Mononuclear cell (primary cell): ENCODE data around the gene NHERF2. TPM values are rescaled to one million over a fixed set of nuclear protein-coding genes. Genes with fewer than 3 reads are reported as not detected.

ENCODE experiments used
- H3K27me3 ChIP-seq: 2 replicates; pipeline ENCODE4 v1.6.0; 2011; ENCODE audit warnings: low read length, control low read depth; ENCODE audit not compliant: insufficient read depth
- H3K4me1 ChIP-seq: 2 replicates; pipeline ENCODE4 v1.5.1; 2011; ENCODE audit warnings: mild to moderate bottlenecking, low read length, control low read depth; ENCODE audit not compliant: insufficient read depth
- H3K4me3 ChIP-seq: 2 replicates; pipeline ENCODE4 v1.5.1; 2011; ENCODE audit warnings: mild to moderate bottlenecking, low read length, moderate library complexity
- H3K9me3 ChIP-seq: 2 replicates; pipeline ENCODE4 v1.5.1; 2011; ENCODE audit warnings: low read depth, mild to moderate bottlenecking, control low read depth, low read length
- total RNA-seq: library from RNA; depleted of rRNA; stranded (reverse); fragments of >200 nt; gene quantifications from one replicate; pipeline ENCODE4 v1.2.3, GENCODE V29; 2012

Gene NHERF2
- total RNA-seq, 1 donor, result 0.84 TPM

DNA sequence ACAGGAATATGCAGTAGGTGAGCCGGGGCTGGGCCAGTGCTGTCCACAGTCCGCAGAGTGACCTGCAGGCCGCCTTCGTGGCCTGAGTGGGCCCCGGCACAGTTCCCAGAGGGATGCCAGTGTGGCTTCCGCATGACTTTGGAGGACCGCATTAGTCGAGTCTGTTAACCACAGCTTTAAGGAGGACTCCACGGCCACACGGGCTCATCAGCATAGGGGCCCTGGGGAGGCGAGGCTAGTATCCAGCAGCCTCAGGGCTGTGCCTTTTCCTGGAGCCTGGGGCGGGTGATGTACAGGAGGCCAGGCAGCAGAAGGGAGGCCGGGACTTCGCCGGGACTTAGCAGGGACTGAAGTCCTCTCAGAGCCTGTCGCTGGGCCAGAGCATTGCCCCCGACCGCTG, 34.3 kb downstream of the NHERF2 start:
- Histone ChIP-seq H3K9me3 (no peaks in the 10 kb centered on the region), H3K4me1 (no peaks in the 10 kb centered on the region), H3K27me3 (no peaks in the 10 kb centered on the region), H3K4me3 (no peak overlapping the region)

DNA sequence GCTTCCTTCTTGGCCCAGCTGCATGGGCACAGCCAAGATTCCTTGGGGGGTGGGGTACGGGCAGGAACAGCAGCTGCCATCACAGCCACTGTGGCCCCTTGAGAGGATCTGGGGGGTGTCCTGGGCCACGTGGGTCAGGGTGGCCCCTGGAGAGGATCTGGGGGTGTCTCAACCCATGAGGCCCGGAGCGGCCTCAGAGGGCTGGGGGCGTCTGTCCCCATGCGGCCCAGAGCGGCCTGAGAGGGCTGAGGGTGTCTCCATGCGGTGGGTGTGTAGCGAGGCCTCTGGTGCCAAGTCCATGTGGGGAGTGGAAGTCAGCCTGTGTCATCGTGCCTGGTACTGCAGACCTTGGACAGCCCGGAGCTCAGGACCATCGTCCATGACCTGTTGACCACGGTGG, 34.8 kb downstream of the NHERF2 start:
- H3K27me3 ChIP-seq, result no peaks in the 10 kb centered on the region
- no peak overlapping the region for H3K4me3 ChIP-seq
- H3K4me1 ChIP-seq, result no peaks in the 10 kb centered on the region
- H3K9me3 ChIP-seq, result no peaks in the 10 kb centered on the region

DNA sequence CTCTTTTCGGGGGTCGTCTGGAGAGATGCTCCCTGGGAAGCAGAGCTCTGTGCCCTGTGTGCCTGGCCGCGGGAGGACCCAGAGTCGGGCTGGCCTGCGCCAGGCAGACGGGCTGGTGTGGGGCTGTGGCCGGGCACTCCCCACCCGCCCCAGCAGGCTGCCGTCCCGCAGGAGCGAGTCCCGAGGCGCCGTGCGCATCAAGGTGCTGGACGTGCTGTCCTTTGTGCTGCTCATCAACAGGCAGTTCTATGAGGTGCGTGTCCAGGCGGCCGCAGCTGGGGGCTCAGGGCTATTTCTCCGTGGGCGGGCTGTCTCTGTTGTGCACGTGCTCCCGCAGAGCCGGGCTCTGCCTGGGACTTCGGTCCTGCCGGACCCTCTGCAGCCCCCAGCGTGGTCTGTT, 36.1 kb downstream of the NHERF2 start:
- Histone ChIP-seq H3K27me3 (no peaks in the 10 kb centered on the region), H3K4me1 (no peaks in the 10 kb centered on the region), H3K4me3 (no peak overlapping the region), H3K9me3 (no peaks in the 10 kb centered on the region)

DNA sequence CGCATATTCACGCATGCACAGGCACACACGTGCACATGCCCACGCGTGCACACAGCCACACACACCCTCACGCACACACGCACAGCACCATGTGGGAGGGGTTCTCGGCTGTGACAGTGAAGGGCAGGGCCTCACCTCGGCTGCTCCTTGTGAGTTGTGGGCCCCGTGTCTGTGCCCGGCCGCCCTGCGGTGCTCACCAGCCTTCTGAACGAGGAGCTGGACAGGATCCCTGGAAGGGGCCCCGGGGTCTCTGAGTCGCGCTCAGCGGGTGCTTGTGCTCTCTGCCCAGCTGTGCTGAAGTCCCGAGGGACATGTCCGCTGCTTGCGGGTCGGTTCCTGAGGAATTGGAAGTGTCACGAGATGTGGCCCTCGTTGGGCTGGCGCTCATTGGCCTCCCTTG, 37.2 kb downstream of the NHERF2 start:
- Histone ChIP-seq H3K9me3 (no peaks in the 10 kb centered on the region), H3K4me1 (no peaks in the 10 kb centered on the region), H3K27me3 (no peaks in the 10 kb centered on the region), H3K4me3 (no peak overlapping the region)

DNA sequence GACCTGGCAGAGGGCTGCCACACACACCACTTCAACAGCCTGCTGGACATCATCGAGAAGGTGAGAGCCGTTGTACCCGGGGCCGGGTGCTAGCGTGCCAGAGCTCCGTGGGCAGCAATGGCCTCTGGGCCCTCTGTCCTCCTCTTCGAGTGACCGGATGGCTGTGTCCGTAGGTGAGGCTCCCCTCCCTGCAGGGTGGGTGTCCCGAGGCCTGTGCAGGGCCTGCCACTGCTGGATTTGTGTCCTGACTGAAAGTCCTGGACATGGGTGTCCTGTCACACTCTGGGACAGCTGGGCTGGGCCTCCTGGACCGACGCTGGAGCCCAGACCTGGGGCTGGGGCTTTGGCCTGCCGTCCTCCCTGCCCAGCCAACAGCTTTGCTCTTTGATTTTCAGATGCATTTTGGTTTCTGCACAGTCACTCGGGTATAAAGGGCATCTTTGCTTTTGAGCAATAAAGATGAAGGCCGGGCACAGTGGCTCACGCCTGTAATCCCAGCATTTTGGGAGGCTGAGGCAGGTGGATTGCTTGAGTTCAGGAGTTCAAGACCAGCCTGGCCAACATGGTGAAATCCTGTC, 37.8 kb downstream of the NHERF2 start:
- Histone ChIP-seq H3K9me3 (no peaks in the 10 kb centered on the region), H3K4me1 (no peaks in the 10 kb centered on the region), H3K27me3 (no peaks in the 10 kb centered on the region), H3K4me3 (no peak overlapping the region)

DNA sequence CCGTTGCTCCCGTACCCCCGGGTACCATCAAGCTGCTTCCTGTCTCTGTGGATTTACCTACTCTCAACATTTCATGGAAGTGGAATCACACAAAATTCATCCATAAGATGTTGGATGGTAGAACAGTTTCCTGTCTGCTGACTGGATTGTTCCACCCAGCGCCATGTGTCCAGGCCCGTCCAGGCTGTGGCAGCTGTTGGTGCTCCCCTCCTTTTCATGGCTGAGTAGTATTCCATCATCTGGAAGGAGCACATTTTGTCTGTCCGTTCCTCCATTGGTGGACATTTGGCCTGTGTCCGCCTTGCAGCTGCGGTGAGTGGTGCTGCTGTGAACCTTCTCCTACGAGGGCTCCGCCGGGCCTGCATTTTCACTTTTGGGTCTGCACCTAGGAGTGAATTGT, 39.4 kb downstream of the NHERF2 start:
- Histone ChIP-seq H3K4me3 (no peak overlapping the region), H3K27me3 (no peaks in the 10 kb centered on the region), H3K9me3 (no peaks in the 10 kb centered on the region)

DNA sequence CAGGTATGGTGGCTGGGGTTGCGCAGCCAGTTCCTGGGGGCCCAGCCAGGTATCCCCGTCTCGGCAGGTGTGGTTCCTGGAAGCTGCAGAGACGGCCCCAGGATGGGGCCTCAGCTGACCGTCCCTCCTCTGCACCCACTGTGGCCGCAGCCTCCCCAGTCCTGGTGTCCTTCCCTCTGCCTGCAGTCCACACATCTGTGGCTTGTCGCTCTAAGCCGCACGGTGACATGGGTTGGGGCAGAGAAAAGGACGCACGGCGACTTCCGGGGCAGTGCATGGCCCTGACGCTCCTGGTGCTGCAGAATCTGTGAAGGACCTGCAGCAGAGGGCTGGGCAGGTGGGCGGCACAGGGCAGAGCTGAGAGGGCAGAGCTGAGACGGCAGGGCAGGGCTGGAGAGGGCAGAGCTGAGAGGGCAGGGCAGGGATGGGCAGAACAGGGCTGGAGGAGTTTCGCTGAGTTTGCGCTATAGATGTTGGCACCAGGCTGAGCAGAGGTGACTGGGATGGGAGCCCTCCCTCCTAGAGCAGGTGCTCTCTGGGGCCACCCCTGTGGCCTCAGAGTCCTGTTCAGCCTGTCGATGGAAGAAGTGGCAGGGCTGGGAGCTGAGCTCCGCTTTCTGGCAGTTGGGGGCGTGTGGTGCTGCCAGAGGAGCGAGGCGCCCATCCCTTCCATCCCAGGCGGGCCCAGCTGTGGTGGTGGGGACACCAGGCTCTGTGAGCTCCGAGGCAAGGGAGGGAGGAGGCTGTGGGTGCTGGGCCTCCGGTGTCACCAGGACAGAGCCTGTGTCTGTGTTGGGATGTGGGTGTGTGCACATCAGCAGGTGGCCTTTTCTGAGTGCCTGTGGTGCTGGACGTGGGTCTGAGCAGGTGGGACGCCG, 44.1 kb downstream of the NHERF2 start:
- H3K4me3 ChIP-seq, result no peak overlapping the region
- no peaks in the 10 kb centered on the region for H3K27me3 ChIP-seq
- H3K9me3 ChIP-seq, result no peaks in the 10 kb centered on the region
- no peaks in the 10 kb centered on the region for H3K4me1 ChIP-seq

More for the DNA sequence above, 39.4 kb downstream of the NHERF2 start:
- no peaks in the 10 kb centered on the region for H3K4me1 ChIP-seq

DNA sequence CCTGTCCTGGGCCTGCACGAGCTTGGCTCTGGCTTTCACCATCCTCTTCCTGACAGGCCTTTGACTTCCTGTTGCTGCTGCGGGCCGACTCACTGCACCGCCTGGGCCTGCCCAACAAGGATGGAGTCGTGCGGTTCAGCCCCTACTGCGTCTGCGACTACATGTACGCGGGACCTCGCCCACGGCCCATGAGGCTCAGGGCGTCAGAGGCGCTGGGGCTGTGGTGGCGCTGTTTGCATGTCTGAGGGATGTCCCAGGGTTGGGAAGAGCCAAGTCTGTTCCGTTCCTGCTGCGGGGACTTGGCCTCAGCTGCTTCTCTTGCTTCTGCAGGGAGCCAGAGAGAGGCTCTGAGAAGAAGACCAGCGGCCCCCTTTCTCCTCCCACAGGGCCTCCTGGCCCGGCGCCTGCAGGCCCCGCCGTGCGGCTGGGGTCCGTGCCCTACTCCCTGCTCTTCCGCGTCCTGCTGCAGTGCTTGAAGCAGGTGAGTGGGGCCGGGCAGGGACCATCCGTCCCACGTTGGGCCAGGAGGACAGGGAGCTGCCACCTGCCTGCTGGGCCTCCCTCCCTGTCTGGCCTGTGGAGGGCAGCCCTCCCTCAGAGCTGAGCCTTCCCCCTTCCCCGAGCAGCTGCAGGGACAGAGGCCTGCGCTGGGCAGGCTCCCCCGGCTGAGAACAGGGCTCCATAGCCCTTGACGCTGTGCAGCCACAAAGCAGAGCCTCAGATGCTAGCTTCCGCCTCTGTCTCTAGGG, 44.9 kb downstream of the NHERF2 start:
- no peak overlapping the region for H3K4me3 ChIP-seq
- H3K9me3 ChIP-seq, result no peaks in the 10 kb centered on the region
- no peaks in the 10 kb centered on the region for H3K27me3 ChIP-seq
- no peaks in the 10 kb centered on the region for H3K4me1 ChIP-seq

DNA sequence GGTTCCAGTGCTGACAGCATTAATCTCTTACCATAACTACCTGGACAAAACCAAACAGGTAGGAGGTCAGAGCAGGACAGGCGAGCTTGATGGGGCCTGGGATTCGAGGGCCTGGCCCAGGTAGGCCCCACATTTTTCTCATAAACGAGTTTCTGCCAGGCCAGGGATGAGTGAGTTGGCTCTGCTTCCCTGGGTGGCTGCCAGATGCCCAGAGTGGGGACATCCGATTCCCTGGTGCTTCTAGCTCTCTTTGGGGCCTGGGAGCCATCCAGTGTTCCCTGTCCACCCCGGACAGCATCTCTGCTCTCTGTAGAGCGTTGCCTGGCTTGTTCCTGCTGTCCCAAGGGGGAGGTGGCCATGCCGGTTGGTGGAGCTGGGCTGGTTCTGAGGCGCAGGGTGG, 46.2 kb downstream of the NHERF2 start:
- H3K4me3 ChIP-seq, result no peak overlapping the region
- H3K4me1 ChIP-seq, result no peaks in the 10 kb centered on the region
- no peaks in the 10 kb centered on the region for H3K9me3 ChIP-seq
- no peaks in the 10 kb centered on the region for H3K27me3 ChIP-seq

DNA sequence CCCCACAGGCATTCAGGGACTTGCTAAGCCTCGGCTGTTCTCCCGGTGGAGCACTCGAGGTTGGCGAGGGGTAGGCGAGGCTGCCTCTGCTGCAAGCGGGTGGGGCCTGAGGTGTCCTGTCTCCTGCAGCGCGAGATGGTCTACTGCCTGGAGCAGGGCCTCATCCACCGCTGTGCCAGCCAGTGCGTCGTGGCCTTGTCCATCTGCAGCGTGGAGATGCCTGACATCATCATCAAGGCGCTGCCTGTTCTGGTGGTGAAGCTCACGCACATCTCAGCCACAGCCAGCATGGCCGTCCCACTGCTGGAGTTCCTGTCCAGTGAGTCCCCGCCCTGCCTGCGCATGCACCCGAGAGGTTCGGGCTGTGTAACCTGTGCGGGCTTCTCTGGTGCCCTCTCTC, 47.4 kb downstream of the NHERF2 start:
- Histone ChIP-seq H3K27me3 (no peaks in the 10 kb centered on the region), H3K9me3 (no peaks in the 10 kb centered on the region), H3K4me1 (no peaks in the 10 kb centered on the region), H3K4me3 (no peak overlapping the region)

DNA sequence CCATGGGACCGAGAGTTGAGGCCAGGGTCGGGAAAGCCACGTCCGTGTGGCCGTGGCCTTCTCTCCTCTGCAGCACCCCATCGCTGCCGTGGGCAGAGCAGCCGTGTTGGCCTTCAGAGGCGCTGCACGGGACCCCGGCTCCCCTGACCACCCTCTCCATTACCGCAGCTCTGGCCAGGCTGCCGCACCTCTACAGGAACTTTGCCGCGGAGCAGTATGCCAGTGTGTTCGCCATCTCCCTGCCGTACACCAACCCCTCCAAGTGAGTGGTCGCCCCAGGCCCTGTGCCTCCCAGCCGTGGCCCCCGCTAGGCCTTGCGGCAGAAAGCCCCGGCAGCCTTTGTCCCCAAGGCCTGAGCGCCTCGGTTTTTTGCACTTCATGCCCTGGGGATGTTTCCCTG, 48.9 kb downstream of the NHERF2 start:
- no peaks in the 10 kb centered on the region for H3K27me3 ChIP-seq
- no peaks in the 10 kb centered on the region for H3K4me1 ChIP-seq
- no peak overlapping the region for H3K4me3 ChIP-seq
- H3K9me3 ChIP-seq, result no peaks in the 10 kb centered on the region

DNA sequence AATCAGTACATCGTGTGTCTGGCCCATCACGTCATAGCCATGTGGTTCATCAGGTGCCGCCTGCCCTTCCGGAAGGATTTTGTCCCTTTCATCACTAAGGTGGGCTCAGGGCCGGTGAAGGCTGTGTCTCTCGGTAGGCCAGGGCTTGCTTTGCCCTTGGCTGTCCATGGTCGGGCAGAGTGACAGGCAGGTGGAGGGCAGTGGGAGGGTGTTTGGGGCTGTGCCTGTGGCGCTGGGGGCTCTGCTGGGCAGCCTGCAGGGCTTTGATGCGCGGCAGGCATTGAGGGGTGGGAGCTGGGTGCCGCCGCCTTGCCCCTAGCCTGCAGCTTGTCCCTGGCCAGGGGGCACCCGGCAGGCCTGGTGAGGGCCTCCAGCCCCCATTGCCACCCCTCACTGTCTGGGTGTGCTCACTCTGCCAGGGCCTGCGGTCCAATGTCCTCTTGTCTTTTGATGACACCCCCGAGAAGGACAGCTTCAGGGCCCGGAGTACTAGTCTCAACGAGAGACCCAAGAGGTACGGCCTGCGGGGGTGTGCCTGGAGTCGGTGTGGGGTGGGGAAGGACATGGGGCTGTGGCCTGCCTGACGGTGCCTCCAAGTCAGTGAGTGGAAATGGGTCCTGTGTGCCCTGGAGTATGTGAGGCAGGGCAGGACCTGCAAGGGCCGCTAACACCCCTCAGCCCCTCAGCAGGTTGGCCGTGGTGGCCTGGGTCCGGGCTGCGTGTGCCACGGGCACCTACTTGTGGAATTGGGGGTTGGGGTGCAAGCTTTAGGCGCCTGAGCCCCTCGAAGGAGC, 49.6 kb downstream of the NHERF2 start:
- no peaks in the 10 kb centered on the region for H3K27me3 ChIP-seq
- H3K4me3 ChIP-seq, result no peak overlapping the region
- H3K9me3 ChIP-seq, result no peaks in the 10 kb centered on the region
- no peaks in the 10 kb centered on the region for H3K4me1 ChIP-seq

DNA sequence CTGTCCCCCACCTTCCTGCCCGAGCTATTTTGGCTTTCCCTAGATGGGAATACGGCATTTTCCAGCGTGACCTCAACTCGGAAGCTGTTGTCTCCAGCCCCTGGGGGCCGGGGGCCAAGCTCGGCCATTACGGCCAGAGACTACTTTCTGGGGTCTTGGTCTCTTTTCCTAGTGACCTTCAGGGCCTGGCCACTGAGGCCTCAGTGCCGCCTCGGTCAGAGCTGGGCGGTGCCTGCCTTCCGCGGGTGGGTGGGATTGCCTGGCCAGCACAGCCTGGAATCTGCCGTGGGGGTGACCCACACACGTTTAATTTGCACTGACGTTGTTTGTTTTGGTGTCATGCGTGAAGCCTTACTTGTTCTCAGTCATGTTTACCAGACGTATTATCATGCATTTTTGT, 50.3 kb downstream of the NHERF2 start:
- Histone ChIP-seq H3K27me3 (no peaks in the 10 kb centered on the region), H3K4me1 (no peaks in the 10 kb centered on the region), H3K9me3 (no peaks in the 10 kb centered on the region), H3K4me3 (no peak overlapping the region)

DNA sequence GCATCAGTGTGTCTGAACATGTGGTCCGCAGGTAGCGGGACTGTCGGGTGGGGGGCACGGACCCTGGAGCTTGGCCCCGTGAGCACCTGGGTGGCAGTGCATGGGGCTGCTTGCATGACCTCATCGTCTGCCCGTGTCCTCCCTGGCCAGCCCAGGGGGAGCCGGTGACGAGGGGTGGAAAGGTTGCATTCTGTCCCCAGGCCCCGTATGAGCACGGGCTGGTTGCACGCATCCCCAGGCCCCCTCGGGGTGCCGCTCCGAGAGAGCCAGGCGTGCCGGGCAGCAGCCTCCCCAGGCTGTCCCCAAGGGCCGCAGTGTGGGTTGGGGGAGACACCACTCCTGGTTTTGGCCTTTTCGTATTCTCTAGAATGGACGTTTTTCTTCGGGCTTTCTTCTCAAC, 51.0 kb downstream of the NHERF2 start:
- no peaks in the 10 kb centered on the region for H3K4me1 ChIP-seq
- H3K9me3 ChIP-seq, result no peaks in the 10 kb centered on the region
- no peaks in the 10 kb centered on the region for H3K27me3 ChIP-seq
- no peak overlapping the region for H3K4me3 ChIP-seq

DNA sequence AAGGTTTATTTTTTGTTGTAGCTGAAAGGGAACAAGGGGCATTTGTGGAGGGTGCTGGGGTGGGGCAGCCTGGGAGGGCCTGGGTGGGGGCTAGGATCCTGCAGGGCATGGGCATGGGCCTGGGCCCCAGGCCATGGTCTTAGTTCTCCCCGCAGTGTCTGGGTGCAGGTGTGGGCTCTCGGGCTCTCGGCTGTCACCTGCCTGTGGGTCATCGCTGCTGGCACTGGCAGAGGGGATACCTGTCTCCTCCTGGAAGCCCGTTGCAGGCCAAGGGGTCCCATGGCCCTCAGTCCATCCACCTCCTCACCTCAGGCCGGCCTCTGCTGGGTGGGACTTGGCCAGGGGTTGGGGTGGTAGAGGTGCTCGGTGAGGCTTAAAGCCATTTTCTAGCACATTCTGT, 51.4 kb downstream of the NHERF2 start:
- H3K9me3 ChIP-seq, result no peaks in the 10 kb centered on the region
- H3K27me3 ChIP-seq, result no peaks in the 10 kb centered on the region
- H3K4me3 ChIP-seq, result no peak overlapping the region
- H3K4me1 ChIP-seq, result no peaks in the 10 kb centered on the region
